Spleen (tissue), 7 donors: ENCODE results near the gene GCDH.
"Not testable (repeated sequence)": the region's sequence is repeated elsewhere in the genome, so short reads cannot be mapped to it uniquely, and the experiment has no call there.

ENCODE experiments used
- CTCF ChIP-seq, 11 experiments: fragments of 200-600 bp in 7 of 11; fragments of 450-650 bp in 4 of 11; sonication (generic) in 4 of 11; IDR thresholded peaks in 8 of 11; conservative IDR thresholded peaks in 3 of 11; 1 replicate in 7 of 11; 2 replicates in 4 of 11; pipeline versions ENCODE4 v1.4.0 to v1.8.0; 2016 to 2021; ENCODE audit warnings: antibody characterized with exemption in 11 of 11, inconsistent platforms in 4 of 11, mild to moderate bottlenecking in 1 of 11
- POLR2A ChIP-seq, 3 donors: fragments of 450-650 bp; IDR thresholded peaks; one replicate each; pipeline ENCODE4 v1.5.1; 2017; ENCODE audit warnings: antibody characterized with exemption in 3 of 3, mild to moderate bottlenecking in 1 of 3
- POLR2AphosphoS5 ChIP-seq, 3 donors: sonication (generic); formaldehyde crosslinking; IDR thresholded peaks; one replicate each; pipeline ENCODE4 v1.5.1; 2017; ENCODE audit warnings: antibody characterized with exemption in 3 of 3
- donor health status: DM: no; HTN: no; CAD: no; lungs with moderate emphysema.
- donor health status: DM: no; HTN: no; CAD: no.
- donor health status: DM: no; HTN: no; CAD: no.

- TF ChIP-seq CTCF (IDR thresholded peaks at IDR 0.05 in 8 of 11, conservative IDR thresholded peaks at IDR 0.05 in 3 of 11); POLR2A (IDR thresholded peaks at IDR 0.05); POLR2AphosphoS5 (IDR thresholded peaks at IDR 0.05): not testable (repeated sequence)
These were observed 44.3 kb upstream of the GCDH start for GRCh38 chr19:12846613-12847012.
